Measurements from ENCODE around the gene SHISAL2A.
"Not testable (repeated sequence)": the region's sequence is repeated elsewhere in the genome, so short reads cannot be mapped to it uniquely, and the experiment has no call there.

SHISAL2A gene

GRCh38 chr1:52691821-52692220, 58.9 kb downstream of the SHISAL2A start:
- no peak for DNase-seq

GRCh38 chr1:52692697-52693096, 59.7 kb downstream of the SHISAL2A start:
- no peak for DNase-seq

- not testable (repeated sequence) for DNase-seq
Observed at GRCh38 chr1:52693351-52693750, 60.4 kb downstream of the SHISAL2A start.

GRCh38 chr1:52693843-52694242, 60.9 kb downstream of the SHISAL2A start:
- DNase-seq = no peak

GRCh38 chr1:52695627-52696026, 62.7 kb downstream of the SHISAL2A start:
- DNase-seq = no peak

GRCh38 chr1:52697795-52698674, 65.1 kb downstream of the SHISAL2A start, which contains the start of gene COA7:
Gene COA7 (minus strand): TSS chr1:52698347. CDS start chr1:52698326, 21 bp downstream.
- DNase-seq = peak in 1 of 2 experiments; percentile 48

- DNase-seq = peak; percentile 87 to 91
Observed at GRCh38 chr1:52702886-52703787, 70.2 kb downstream of the SHISAL2A start.

GRCh38 chr1:52706136-52706670, 73.2 kb downstream of the SHISAL2A start:
- DNase-seq = no peak
